Stimulated activated CD8-positive, alpha-beta memory T cell treated with anti-CD3 and anti-CD28 coated beads, Interleukin-7, amount 100 ng/mL, for 1 hour (primary cell): ENCODE measurements around the gene CRNN.

Experiments
- DNase-seq, 2 donors: peaks; one replicate each; pipeline ENCODE4 v3.0.0-alpha.2; 2020; ENCODE audit warnings: low read depth in 2 of 2

Gene CRNN

GRCh38 chr1:152413909-152414308, at the start of gene CRNN:
Gene CRNN, minus strand, starts transcription at chr1:152414263. Its CDS starts 2,030 bp downstream, at chr1:152412233.
- DNase-seq, result no peak

GRCh38 chr1:152462636-152463035, 48.6 kb upstream of the CRNN start:
- no peak for DNase-seq

DNA sequence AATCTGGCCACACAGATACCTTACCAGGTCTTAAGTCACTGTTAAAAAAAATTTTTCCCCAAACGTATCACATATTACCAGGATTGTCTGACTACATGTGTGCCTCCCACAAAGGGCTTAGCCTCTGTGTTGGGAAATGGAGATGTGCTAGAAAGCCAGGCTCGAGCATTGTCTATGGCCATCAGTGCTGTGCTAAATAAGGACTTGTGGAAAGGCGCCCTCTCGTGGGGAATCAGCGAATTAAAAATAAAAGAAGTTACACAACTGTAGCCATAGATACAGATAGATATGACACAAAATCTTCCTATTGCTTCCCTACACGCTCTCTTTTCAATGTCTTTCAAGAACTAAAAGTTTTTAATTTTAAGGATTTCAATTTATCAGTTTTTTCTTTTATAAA, 47.5 kb upstream of the CRNN start:
- DNase-seq, result peak in 1 of 2 donors; percentile 31

- no peak for DNase-seq
These were observed 46.5 kb upstream of the CRNN start for GRCh38 chr1:152460529-152460899.

- peak; percentile 46 to 61 for DNase-seq
These were observed 45.8 kb upstream of the CRNN start for GRCh38 chr1:152459596-152460528.

DNA sequence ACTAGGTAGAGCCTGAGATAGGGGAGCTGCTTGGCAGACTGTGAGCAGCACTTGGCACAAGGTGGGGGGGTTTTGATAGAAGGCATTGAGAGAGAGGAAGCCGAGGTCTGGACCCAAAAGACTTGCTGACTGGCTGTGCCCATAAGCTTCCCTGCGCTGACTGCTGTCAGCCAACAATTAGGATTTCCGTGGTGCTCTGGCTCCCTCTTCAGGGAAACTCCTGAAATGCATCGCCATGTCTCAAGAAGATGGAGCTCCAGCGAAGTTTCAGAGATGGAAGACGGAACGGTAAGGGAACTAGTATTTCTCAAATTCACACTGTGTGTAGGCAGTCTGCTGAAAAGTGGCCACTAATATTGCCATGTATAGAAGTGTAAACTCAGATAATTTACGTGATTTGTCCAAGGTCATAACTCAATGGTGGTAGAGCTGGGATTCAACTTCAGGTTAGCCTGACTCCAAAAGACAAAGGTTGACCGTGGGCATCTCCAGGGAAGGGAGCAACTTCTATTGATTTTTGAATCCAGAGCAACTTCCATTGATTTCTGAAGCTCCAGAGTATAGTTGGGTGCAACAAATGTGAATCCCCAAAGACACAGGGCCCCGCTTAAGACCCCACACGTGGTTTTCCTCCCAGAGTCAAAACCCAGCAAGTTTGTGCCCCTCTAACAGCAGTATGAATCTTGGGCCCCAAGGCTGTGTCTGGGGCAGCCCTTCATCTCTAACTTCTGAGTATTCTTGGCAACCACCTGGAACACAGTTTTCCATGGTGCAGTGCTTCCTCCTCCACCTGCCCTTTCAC, 44.5 kb upstream of the CRNN start:
- DNase-seq, result peak; percentile 63 to 72

DNA sequence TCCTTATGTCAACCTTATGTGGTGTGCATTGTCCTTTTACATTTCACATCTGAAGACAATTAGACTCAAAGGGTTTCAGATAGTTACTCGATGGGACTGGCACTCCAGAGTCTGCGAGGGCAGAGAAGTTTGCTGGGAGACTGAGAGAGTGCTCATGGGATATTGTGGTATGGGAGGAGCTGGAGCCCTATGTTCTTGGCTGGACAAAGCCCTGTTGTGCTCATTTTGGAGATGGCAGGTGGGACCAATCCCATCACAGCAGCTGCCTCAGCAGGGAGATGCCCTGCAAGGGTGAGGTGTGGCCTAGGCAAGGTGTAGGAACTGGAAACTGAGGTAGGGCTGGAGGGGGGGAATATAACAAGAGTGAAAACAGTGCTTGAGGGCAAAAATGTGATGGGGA, 43.5 kb upstream of the CRNN start:
- no peak for DNase-seq

DNA sequence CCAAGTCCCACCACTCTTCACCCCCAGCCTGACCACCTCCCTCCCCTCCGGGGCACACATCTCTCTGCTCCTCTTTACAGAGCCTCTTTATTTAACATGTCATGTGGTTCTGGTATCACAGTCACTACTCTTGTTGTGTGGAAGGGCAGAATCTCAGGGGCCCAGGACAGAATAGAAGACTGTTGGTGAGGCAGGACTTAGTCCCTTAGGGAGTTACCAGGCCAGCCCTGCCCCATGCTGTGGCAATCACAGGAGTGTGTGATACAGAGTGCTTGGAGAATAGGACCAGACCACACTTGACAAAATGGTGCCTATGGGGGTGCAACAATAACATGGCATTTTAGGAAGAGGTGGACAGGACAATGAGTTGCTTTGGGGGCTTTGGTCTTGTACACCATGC, 43.0 kb upstream of the CRNN start:
- DNase-seq, result no peak

GRCh38 chr1:152451254-152451653, 37.2 kb upstream of the CRNN start:
- DNase-seq, result no peak

- no peak for DNase-seq
These were observed 35.6 kb upstream of the CRNN start for GRCh38 chr1:152449661-152450060.

GRCh38 chr1:152448496-152448895, 34.4 kb upstream of the CRNN start:
- DNase-seq, result no peak

GRCh38 chr1:152448095-152448494, 34.0 kb upstream of the CRNN start:
- no peak for DNase-seq

DNA sequence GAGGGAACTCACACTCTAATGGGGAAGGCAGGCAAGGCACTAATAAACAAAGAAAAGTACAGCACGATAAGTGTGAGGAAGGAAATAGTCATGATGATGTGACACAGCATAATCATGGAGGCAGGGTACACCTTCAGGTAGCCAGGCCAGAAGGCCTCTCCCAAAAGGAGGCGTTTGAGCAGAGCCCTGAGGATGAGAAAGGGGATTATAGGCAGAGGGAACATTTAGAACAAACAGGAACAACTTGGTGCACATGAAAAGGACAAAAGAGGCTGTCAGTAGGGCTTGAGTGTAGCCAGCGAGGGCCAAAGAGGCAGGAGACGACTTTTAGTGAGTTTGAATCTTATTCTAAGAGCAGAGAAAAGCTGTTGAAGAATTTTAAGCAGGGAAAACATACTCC, 33.4 kb upstream of the CRNN start:
- no peak for DNase-seq

DNA sequence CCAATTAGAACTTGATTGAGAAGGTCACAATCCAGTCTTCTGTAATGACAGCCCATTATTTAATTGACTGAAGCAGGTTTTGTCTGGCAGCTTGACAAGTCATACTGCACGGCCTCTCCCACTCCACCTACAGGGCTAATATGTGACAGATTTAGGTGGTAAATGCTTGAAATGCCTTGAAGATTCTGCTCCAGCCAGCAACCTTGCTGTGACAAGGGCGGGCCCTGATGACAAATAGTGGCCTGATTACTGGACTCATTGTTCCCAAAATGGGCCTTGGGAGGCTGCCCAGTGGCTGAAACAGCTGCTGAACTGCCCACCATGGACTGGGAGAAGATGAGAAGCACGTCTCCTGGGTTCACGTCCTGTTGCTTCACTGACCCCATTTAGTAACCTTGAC, 30.0 kb upstream of the CRNN start:
- no peak for DNase-seq

DNA sequence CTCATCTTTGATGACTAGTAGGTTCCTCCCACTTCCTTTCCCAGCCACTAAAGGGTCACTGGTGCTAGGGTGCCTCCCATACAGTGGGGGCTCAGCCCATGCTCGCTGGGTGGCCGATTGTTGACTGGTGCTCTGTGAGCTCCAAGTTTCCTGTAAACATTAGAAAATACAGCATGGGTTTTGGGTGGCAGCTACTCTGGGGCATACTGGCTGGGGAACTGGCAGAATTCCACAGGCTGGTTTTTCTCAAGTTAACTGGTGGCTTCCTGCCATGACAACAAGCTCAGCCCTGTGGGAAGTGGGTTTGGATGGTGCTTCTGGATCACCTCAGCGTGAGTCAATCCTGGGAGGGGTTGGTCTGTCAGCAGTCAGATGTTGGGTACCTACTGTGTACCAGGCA, 28.7 kb upstream of the CRNN start:
- DNase-seq, result no peak

- no peak for DNase-seq
These were observed 28.2 kb upstream of the CRNN start for GRCh38 chr1:152442301-152442700.

GRCh38 chr1:152441756-152442155, 27.7 kb upstream of the CRNN start:
- no peak for DNase-seq

GRCh38 chr1:152440635-152441471, 26.8 kb upstream of the CRNN start:
- DNase-seq, result peak; percentile 27 to 38

DNA sequence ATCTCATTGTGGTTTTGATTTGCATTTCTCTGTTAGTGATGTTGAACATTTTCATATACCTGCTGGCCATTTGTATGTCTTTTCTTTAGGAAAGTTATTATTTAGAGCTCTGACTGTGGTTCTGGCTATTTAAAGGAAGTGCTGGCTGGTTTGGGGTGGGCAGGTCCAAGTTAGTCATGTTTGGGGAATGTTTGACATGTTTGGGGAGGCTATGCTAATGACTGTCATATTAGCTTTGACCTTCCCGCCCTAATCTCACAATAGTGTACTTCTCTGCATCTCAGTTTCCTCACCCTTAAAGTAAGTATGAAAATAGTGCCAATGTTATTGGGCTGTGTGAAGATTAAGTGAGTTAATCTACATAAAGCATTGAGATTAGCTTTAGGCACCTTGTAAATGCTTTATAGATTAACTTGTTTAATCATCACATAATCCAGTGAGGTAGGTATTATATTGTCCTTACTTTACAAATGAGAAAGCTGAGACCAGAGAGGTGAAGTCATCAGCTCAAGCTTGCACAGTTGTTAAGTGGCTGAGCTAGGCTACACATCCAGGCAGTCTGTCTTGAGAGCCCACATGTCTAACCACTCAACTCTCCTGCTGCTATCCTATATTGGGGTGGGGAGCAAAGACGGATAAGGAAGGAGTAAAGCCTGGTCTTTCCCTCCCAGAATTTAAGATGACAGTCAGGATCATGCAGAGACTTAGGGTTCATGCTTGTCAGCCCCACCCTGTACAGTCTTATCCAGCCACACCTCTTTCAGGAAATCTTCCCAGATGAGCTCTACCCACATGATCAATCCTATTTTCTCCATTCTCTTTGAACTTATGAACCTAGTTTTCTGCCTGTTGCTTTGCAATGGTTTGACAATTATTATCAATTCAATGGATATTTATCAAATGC, 22.8 kb upstream of the CRNN start:
- no peak for DNase-seq

DNA sequence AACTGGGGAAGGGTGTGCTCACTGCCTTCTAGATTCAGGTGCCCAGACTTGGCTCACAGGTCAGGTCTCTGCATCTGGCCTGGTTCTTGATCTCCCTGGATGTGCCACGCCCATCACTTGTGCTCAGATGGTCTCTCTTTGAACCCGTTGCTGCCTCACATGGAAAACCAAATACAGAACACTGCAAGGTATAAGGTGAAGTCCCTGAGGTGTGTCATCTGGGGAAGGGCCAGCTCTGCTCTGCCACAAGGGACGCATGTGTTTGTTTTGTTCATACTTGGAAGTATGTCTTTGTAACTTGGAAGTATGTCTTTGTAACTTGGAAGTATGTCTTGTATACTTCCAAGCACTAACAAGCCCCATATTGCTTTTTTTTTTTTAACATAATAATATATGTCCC, 13.4 kb upstream of the CRNN start:
- no peak for DNase-seq

- no peak for DNase-seq
These were observed 12.7 kb upstream of the CRNN start for GRCh38 chr1:152426731-152427130.
